Body of pancreas (tissue), 4 donors: Measurements from ENCODE around the gene ZNF613. TPM values are rescaled to one million over a fixed set of nuclear protein-coding genes. Genes with fewer than 3 reads are reported as not detected.
"Not testable (repeated sequence)": the region's sequence is repeated elsewhere in the genome, so short reads cannot be mapped to it uniquely, and the experiment has no call there.

ENCODE experiments used
- ATAC-seq: fragments of 150-250 bp; one replicate; pipeline ENCODE4 v1.9.1; 2016
- DNase-seq, 4 donors: peaks; one replicate each; pipeline ENCODE4 v3.0.0-alpha.2; 2019
- H3K27ac ChIP-seq, 4 donors: fragments of 200-600 bp; sonication (generic); 1 replicate in 3 of 4; 2 replicates in 1 of 4; pipeline versions ENCODE4 v1.5.1 to v1.6.1; 2016 to 2019; ENCODE audit warnings: mild to moderate bottlenecking in 1 of 4, mixed read lengths in 1 of 4, moderate library complexity in 1 of 4
- H3K27me3 ChIP-seq, 2 donors: fragments of 200-600 bp; sonication (generic); one replicate each; pipeline ENCODE4 v1.6.0; 2016; ENCODE audit warnings: mild to moderate bottlenecking in 1 of 2
- H3K36me3 ChIP-seq, 2 donors: fragments of 200-600 bp; sonication (generic); replicated peaks in 1 of 2; 2 replicates each; pipeline ENCODE4 v1.5.1; 2016; ENCODE audit warnings: low read depth in 2 of 2; ENCODE audit not compliant: insufficient read depth in 1 of 2
- H3K4me1 ChIP-seq: fragments of 200-600 bp; sonication (generic); one replicate; pipeline ENCODE4 v1.6.0; 2016
- H3K4me3 ChIP-seq, 2 donors: fragments of 200-600 bp; sonication (generic); 1 replicate in 1 of 2; 2 replicates in 1 of 2; pipeline ENCODE4 v1.5.1; 2016 to 2019
- H3K9me3 ChIP-seq, 3 donors: fragments of 200-600 bp; sonication (generic); 1 replicate in 2 of 3; 2 replicates in 1 of 3; pipeline ENCODE4 v1.5.1; 2016
- CTCF ChIP-seq, 7 experiments: fragments of 450-650 bp in 4 of 7; fragments of 200-600 bp in 3 of 7; sonication (generic) in 3 of 7; IDR thresholded peaks; one replicate each; pipeline ENCODE4 v1.5.1; 2016 to 2019; ENCODE audit warnings: antibody characterized with exemption in 7 of 7
- POLR2A ChIP-seq, 3 donors: fragments of 450-650 bp; IDR thresholded peaks; one replicate each; pipeline ENCODE4 v1.6.1; 2016; ENCODE audit warnings: antibody characterized with exemption in 3 of 3, mild to moderate bottlenecking in 2 of 3
- WGBS, 2 donors: methylation state at CpG; one replicate each; pipeline ENCODE4 v1.1.5; 2017; 5-methylcytosine and 5-hydroxymethylcytosine counted together
- intact Hi-C: fragments of 100-400 bp; cut with DNase I; formaldehyde crosslinking; loops from one replicate; pipeline ENCODE4 v1.15.1; 2023
- total RNA-seq, 2 donors: library from RNA; depleted of rRNA; stranded (reverse); fragments of >200 nt; gene quantifications; one replicate each; pipeline ENCODE4 v1.1.0, GENCODE V29; 2016

The ZNF613 gene
- total RNA-seq, 2 donors from 2014 or later = 2.3 to 10.5 TPM

DNA sequence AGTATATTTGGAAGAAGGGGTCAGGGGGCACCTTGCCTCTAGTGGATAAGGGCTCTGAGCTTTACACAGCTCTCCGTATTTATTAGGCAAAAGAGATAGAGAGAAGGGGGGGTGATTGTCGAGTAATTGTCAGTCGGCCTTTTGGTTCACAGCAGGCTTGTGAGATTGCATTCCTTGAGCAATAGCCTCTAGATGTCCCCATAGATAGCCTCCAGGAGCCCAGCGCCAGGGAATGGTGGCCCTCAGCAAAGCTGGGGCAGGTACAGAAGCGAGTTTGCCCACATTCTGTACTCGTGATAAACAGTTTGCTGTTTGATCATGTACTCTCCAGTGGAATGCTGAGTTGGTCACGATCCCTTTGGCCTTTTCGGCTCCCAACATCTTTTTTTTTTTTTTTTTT, 4.6 kb downstream of the ZNF613 start:
- 83 to 91% methylated on average over 7 to 8 of the region's 8 CpGs for WGBS, 2 donors
- Histone ChIP-seq H3K4me3 (no peak overlapping the region), H3K27ac (no peak overlapping the region), H3K36me3 (peaks cover 0 to 16% of the 10 kb centered on the region in 2 donors), H3K4me1 (peaks cover 8% of the 10 kb centered on the region), H3K9me3 (peaks cover 0 to 23% (median 0%) of the 10 kb centered on the region in 3 donors), H3K27me3 (no peaks in the 10 kb centered on the region)
- no peak for TF ChIP-seq POLR2A (IDR thresholded peaks at IDR 0.05)
- no peak for TF ChIP-seq CTCF (IDR thresholded peaks at IDR 0.05)
- intact Hi-C loops = no loop called here
- no peak for ATAC-seq
- no peak for DNase-seq

GRCh38 chr19:51938936-51939335, 11.7 kb downstream of the ZNF613 start:
- peaks cover 0 to 62% (median 0%) of the 10 kb centered on the region in 3 donors for H3K9me3 ChIP-seq
- H3K27ac ChIP-seq = no peak overlapping the region
- DNase-seq (no peak), ATAC-seq (no peak)
- H3K4me1 ChIP-seq = no peaks in the 10 kb centered on the region
- H3K36me3 ChIP-seq = peaks cover 30 to 50% of the 10 kb centered on the region in 2 donors
- intact Hi-C loops = no loop called here
- TF ChIP-seq POLR2A (IDR thresholded peaks at IDR 0.05) = no peak
- no peak for TF ChIP-seq CTCF (IDR thresholded peaks at IDR 0.05)
- H3K4me3 ChIP-seq = no peak overlapping the region
- WGBS, 2 donors = 96 to 97% methylated on average over 2 of the region's 2 CpGs
- H3K27me3 ChIP-seq = no peaks in the 10 kb centered on the region

GRCh38 chr19:51944798-51945552, 17.7 kb downstream of the ZNF613 start:
- no peak overlapping the region for H3K4me3 ChIP-seq
- H3K9me3 ChIP-seq = peaks cover 0 to 85% (median 4%) of the 10 kb centered on the region in 3 donors

GRCh38 chr19:51946602-51947001, 19.3 kb downstream of the ZNF613 start:
- 89 to 96% methylated on average over 1 of the region's 1 CpG for WGBS, 2 donors
- Histone ChIP-seq H3K4me3 (no peak overlapping the region), H3K9me3 (peaks cover 0 to 80% (median 4%) of the 10 kb centered on the region in 3 donors), H3K4me1 (no peaks in the 10 kb centered on the region), H3K27me3 (no peaks in the 10 kb centered on the region), H3K36me3 (peaks cover 26 to 29% of the 10 kb centered on the region in 2 donors), H3K27ac (no peak overlapping the region)
- TF ChIP-seq CTCF (IDR thresholded peaks at IDR 0.05) = no peak
- no peak for TF ChIP-seq POLR2A (IDR thresholded peaks at IDR 0.05)
- DNase-seq (no peak), ATAC-seq (no peak)
- intact Hi-C loops = no loop called here

More at GRCh38 chr19:51944798-51945552, 17.7 kb downstream of the ZNF613 start:
- TF ChIP-seq CTCF (IDR thresholded peaks at IDR 0.05) (no peak), POLR2A (IDR thresholded peaks at IDR 0.05) (no peak)
- intact Hi-C loops = no loop called here
- WGBS, 2 donors = 93 to 97% methylated on average over 7 of the region's 7 CpGs
- DNase-seq (no peak), ATAC-seq (no peak)
- no peak overlapping the region for H3K27ac ChIP-seq
- H3K27me3 ChIP-seq = no peaks in the 10 kb centered on the region
- H3K4me1 ChIP-seq = no peaks in the 10 kb centered on the region
- H3K36me3 ChIP-seq = peaks cover 42 to 43% of the 10 kb centered on the region in 2 donors

DNA sequence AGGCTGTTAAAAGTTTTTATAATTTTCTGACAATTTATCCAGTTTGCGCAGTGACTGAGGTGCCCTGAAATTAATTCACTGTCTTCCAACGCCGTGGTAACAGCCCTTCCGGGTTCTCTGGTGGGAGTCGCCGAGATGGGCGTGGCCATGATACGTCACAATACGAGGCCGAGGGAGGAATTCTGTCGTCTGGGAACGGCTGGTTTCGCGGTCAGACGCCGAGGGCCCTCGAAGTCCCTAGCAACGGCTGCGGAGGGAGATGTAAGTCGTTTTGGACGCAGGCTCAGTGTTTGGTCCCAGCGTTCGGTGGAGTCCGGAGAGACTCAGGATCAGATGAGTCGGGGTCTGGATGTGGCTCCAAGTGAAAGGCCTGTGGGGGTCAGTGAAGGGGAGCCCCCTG, 21.7 kb downstream of the ZNF613 start:
- peak in 2 of 4 donors; percentile 5 to 20 for DNase-seq
- intact Hi-C loops = no loop called here
- Histone ChIP-seq H3K4me3 (no peak overlapping the region), H3K27ac (no peak overlapping the region), H3K4me1 (no peaks in the 10 kb centered on the region), H3K36me3 (peaks cover 11 to 12% of the 10 kb centered on the region in 2 donors), H3K9me3 (peaks cover 0 to 58% (median 3%) of the 10 kb centered on the region in 3 donors), H3K27me3 (no peaks in the 10 kb centered on the region)
- ATAC-seq = no peak
- WGBS, 2 donors = 6 to 18% methylated on average over 12 to 25 of the region's 25 CpGs
- TF ChIP-seq POLR2A (IDR thresholded peaks at IDR 0.05) = no peak
- TF ChIP-seq CTCF (IDR thresholded peaks at IDR 0.05) = no peak

DNA sequence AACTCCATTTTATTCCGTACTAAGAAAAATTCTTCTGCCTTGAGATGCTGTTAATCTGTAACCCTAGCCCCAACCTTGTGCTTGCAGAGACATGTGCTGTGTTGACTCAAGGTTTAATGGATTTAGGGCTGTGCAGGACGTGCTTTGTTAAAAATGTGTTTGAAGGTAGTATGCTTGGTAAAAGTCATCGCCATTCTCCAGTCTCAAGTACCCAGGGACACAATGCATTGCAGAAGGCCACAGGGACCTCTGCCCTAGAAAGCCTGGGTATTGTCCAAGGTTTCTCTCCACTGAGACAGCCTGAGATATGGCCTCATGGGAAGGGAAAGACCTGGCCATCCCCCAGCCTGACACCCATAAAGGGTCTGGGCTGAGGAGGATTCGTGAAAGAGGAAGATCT, 30.6 kb downstream of the ZNF613 start:
- H3K4me3 ChIP-seq, H3K27me3 ChIP-seq, DNase-seq, ATAC-seq, H3K4me1 ChIP-seq, H3K9me3 ChIP-seq, intact Hi-C loops, H3K27ac ChIP-seq, H3K36me3 ChIP-seq: not testable (repeated sequence)
- 27 to 29% methylated on average over 4 of the region's 4 CpGs for WGBS, 2 donors
